Gastroesophageal sphincter (tissue), 3 donors: ENCODE results near the gene SUGCT.
"Not testable (repeated sequence)": the region's sequence is repeated elsewhere in the genome, so short reads cannot be mapped to it uniquely, and the experiment has no call there.

Experiments used
- CTCF ChIP-seq, 4 experiments: fragments of 200-600 bp in 2 of 4; fragments of 450-650 bp in 2 of 4; sonication (generic) in 1 of 4; IDR thresholded peaks; one replicate each; pipeline ENCODE4 v1.5.1; 2017 to 2019; ENCODE audit warnings: antibody characterized with exemption in 4 of 4, mild to moderate bottlenecking in 2 of 4, moderate library complexity in 2 of 4
- EP300 ChIP-seq: sonication (generic); formaldehyde crosslinking; IDR thresholded peaks from one replicate; pipeline ENCODE4 v1.6.1; 2017; ENCODE audit warnings: antibody characterized with exemption, mild to moderate bottlenecking

- not testable (repeated sequence) for TF ChIP-seq CTCF (IDR thresholded peaks at IDR 0.05); EP300
Observed at GRCh38 chr7:40141916-40142315, 7.1 kb downstream of the SUGCT start.
